ENCODE results near the gene MUC5AC. TPM values are rescaled to one million over a fixed set of nuclear protein-coding genes. Genes with fewer than 3 reads are reported as not detected.

Gene MUC5AC
- total RNA-seq, 1 experiment from 2014 or later, result not detected

DNA sequence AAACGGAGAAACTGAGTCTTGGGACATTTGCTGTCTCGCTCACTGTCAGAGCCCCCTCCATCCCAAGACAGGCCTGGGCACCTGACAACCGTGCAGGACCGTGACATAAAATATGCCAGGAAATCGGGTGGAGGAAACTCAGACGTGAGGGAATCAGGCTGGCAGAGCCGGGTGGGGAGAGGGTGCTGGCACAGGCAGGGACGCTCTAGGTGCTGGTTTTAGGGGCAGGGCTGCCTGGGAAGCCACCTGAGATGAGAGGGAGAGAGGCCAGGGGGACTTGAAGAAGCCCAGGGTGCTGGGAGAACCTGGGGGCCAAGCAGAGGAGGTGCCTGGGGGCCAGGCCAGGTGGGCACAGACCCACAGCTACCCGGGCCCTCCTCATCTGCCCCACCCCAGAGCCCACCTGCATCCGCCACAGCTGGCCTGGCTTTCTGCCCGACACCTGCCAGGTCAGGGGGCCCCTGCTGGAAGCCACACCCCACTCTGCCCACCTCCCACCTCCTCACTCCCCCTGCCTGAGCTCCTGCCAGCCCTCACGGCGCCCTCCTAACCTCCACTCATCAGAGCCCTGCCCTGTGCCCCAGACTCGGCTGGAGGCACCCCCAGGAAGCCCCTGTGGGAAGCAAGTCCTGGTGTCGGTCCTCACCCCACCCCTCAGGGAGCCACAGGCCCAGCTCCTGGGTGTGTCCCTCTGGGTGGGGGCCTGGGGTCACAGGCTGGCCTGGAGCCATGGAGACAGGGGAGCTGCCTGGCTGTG is 27.3 kb upstream of the MUC5AC start:
- H3K27me3 ChIP-seq (replicated peaks; ENCODE audit: insufficient read depth, low read depth, low read length, poor library complexity), result no peaks in the 10 kb centered on the region
- no peaks in the 10 kb centered on the region for H3K4me1 ChIP-seq (ENCODE audit: insufficient read depth, low read length, poor library complexity, severe bottlenecking)
- H3K9me3 ChIP-seq (ENCODE audit: low read depth, low read length, poor library complexity, severe bottlenecking), result peaks cover 3% of the 10 kb centered on the region
- POLR2A ChIA-PET (ENCODE audit: low non-redundant PET), result no interaction called here
- CTCF ChIA-PET, result no interaction called here
- no peak overlapping the region for H3K27ac ChIP-seq (ENCODE audit: low read depth, low read length, poor library complexity, severe bottlenecking)
- intact Hi-C loops (cut with micrococcal nuclease; ENCODE audit: unreplicated experiment), result no loop called here
- TF ChIP-seq, protein P1, sequence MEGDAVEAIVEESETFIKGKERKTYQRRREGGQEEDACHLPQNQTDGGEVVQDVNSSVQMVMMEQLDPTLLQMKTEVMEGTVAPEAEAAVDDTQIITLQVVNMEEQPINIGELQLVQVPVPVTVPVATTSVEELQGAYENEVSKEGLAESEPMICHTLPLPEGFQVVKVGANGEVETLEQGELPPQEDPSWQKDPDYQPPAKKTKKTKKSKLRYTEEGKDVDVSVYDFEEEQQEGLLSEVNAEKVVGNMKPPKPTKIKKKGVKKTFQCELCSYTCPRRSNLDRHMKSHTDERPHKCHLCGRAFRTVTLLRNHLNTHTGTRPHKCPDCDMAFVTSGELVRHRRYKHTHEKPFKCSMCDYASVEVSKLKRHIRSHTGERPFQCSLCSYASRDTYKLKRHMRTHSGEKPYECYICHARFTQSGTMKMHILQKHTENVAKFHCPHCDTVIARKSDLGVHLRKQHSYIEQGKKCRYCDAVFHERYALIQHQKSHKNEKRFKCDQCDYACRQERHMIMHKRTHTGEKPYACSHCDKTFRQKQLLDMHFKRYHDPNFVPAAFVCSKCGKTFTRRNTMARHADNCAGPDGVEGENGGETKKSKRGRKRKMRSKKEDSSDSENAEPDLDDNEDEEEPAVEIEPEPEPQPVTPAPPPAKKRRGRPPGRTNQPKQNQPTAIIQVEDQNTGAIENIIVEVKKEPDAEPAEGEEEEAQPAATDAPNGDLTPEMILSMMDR (conservative IDR thresholded peaks at IDR 0.05; ENCODE audit: low read depth, low read length), result no peak
- no peak for TF ChIP-seq EZH2 (IDR thresholded peaks at IDR 0.05; ENCODE audit: borderline replicate concordance, low read depth, low read length, poor library complexity, severe bottlenecking)
- no peak overlapping the region for H3K4me3 ChIP-seq (ENCODE audit: low read depth, low read length, poor library complexity, severe bottlenecking)
- H3K36me3 ChIP-seq (ENCODE audit: insufficient read depth, low read length, poor library complexity, severe bottlenecking), result no peaks in the 10 kb centered on the region
- no peak for DNase-seq (ENCODE audit: low spot score)
- no TSS peak for BruUV-seq (replicated peaks)

DNA sequence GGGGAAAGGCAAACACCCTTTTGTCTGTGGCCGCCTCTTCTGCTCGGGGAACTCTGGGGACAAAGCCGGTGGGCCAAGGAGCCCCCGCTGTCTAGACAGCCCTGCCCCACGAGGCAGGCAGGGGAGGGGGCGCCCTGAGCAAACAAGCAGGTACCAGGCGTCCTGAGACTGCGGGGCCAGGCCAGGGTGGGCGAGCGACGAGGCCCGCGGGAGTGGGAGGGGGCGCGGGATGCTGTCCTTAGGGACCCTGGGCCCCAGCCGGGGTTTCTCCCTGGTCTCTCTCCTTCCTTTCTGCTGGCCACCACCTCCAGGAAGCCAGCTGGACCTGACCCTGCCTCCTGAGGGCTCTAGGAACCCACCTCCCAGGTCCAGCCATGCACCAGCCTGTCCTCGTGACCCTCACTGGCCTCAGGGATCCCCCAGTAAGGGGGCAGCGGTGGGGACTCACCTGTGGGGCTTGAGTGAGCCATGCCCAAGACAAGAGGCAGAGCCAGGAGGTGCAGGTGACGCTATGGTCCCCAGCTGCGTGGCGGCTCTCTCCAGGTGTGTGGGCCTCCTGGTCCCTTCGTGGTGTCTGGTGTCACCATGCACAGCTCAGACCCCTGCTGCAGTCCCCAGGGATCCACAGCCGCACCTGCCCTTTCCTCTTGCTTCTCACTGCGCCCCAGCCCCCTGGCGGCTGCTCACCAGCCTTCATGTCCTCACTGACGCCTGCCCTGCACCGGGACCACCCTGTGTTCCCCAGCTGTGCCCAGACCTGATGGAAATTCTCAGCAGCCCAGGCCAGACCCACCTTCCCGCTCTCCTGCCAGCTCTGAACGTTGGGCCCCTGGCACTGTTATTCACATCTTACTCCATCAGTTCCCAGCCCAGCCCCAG is 26.5 kb upstream of the MUC5AC start:
- ChIA-PET POLR2A (ENCODE audit: low non-redundant PET) (no interaction called here), CTCF (no interaction called here)
- Histone ChIP-seq H3K9me3 (ENCODE audit: low read depth, low read length, poor library complexity, severe bottlenecking) (peaks cover 3% of the 10 kb centered on the region), H3K4me1 (ENCODE audit: insufficient read depth, low read length, poor library complexity, severe bottlenecking) (no peaks in the 10 kb centered on the region), H3K27me3 (replicated peaks; ENCODE audit: insufficient read depth, low read depth, low read length, poor library complexity) (no peaks in the 10 kb centered on the region), H3K27ac (ENCODE audit: low read depth, low read length, poor library complexity, severe bottlenecking) (no peak overlapping the region), H3K4me3 (ENCODE audit: low read depth, low read length, poor library complexity, severe bottlenecking) (no peak overlapping the region), H3K36me3 (ENCODE audit: insufficient read depth, low read length, poor library complexity, severe bottlenecking) (no peaks in the 10 kb centered on the region)
- DNase-seq (ENCODE audit: low spot score), result no peak
- TF ChIP-seq EZH2 (IDR thresholded peaks at IDR 0.05; ENCODE audit: borderline replicate concordance, low read depth, low read length, poor library complexity, severe bottlenecking), result no peak
- TF ChIP-seq, protein P1 (conservative IDR thresholded peaks at IDR 0.05; ENCODE audit: low read depth, low read length), result no peak
- BruUV-seq (replicated peaks), result no TSS peak
- intact Hi-C loops (cut with micrococcal nuclease; ENCODE audit: unreplicated experiment), result no loop called here

DNA sequence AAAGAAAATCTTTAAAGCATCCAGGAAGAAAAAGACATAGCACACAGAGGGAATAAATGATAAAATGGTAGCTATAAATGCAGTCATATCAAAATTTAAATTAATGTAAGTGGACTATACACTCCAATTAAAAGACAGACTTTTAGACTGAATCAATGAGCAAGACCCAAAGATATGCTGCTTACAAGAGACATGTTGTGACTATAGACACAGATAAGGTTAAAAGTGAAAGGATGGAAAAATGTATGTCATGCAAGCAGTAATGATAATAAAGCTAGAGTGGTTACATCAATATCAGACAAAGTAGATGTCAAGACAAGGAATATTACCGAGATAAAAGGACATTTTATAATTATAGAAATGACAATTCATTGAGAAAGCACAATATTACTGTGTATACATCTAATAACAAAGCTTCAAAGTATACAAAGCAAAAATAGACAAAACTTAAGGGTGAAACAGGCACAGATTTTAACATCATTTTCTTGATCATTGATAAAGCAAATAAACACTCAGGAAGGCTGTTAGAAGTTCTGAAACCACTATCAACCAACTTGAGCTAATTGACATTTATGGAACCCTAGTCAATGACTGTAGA is 22.8 kb upstream of the MUC5AC start:
- Histone ChIP-seq H3K36me3 (ENCODE audit: insufficient read depth, low read length, poor library complexity, severe bottlenecking) (no peaks in the 10 kb centered on the region), H3K4me1 (ENCODE audit: insufficient read depth, low read length, poor library complexity, severe bottlenecking) (no peaks in the 10 kb centered on the region), H3K27me3 (replicated peaks; ENCODE audit: insufficient read depth, low read depth, low read length, poor library complexity) (peaks cover 10% of the 10 kb centered on the region), H3K4me3 (ENCODE audit: low read depth, low read length, poor library complexity, severe bottlenecking) (no peak overlapping the region), H3K27ac (ENCODE audit: low read depth, low read length, poor library complexity, severe bottlenecking) (no peak overlapping the region), H3K9me3 (ENCODE audit: low read depth, low read length, poor library complexity, severe bottlenecking) (peaks cover 3% of the 10 kb centered on the region)
- intact Hi-C loops (cut with micrococcal nuclease; ENCODE audit: unreplicated experiment), result no loop called here
- BruUV-seq (replicated peaks), result no TSS peak
- ChIA-PET CTCF (no interaction called here), POLR2A (ENCODE audit: low non-redundant PET) (no interaction called here)
- DNase-seq (ENCODE audit: low spot score), result no peak
- TF ChIP-seq, protein P1 (conservative IDR thresholded peaks at IDR 0.05; ENCODE audit: low read depth, low read length), result no peak
- TF ChIP-seq EZH2 (IDR thresholded peaks at IDR 0.05; ENCODE audit: borderline replicate concordance, low read depth, low read length, poor library complexity, severe bottlenecking), result no peak
